Thyroid gland (tissue), 4 donors: ENCODE results near the gene KCNIP3. TPM values are rescaled to one million over a fixed set of nuclear protein-coding genes. Genes with fewer than 3 reads are reported as not detected.

Source experiments
- DNase-seq, 2 donors: peaks; one replicate each; pipeline ENCODE4 v3.0.0-alpha.2; 2019
- H3K27ac ChIP-seq, 3 donors: fragments of 200-600 bp; sonication (generic); 1 replicate in 2 of 3; 2 replicates in 1 of 3; pipeline ENCODE4 v1.5.1; 2016 to 2019; ENCODE audit warnings: mild to moderate bottlenecking in 1 of 3, moderate library complexity in 1 of 3
- H3K27me3 ChIP-seq: fragments of 200-600 bp; sonication (generic); one replicate; pipeline ENCODE4 v1.5.1; 2019
- H3K36me3 ChIP-seq, 2 donors: fragments of 200-600 bp; sonication (generic); one replicate each; pipeline ENCODE4 v1.5.1; 2016 to 2019
- H3K4me1 ChIP-seq, 2 donors: fragments of 200-600 bp; sonication (generic); one replicate each; pipeline ENCODE4 v1.5.1; 2017 to 2019
- H3K4me3 ChIP-seq, 3 donors: fragments of 200-600 bp; sonication (generic); replicated peaks in 1 of 3; 1 replicate in 2 of 3; 2 replicates in 1 of 3; pipeline ENCODE4 v1.5.1; 2016; ENCODE audit warnings: mild to moderate bottlenecking in 1 of 3
- H3K9me3 ChIP-seq: fragments of 200-600 bp; sonication (generic); one replicate; pipeline ENCODE4 v1.5.1; 2017
- CTCF ChIP-seq, 6 experiments: fragments of 200-600 bp in 3 of 6; fragments of 450-650 bp in 3 of 6; sonication (generic) in 3 of 6; IDR thresholded peaks; one replicate each; pipeline ENCODE4 v1.5.1; 2016 to 2019; ENCODE audit warnings: antibody characterized with exemption in 6 of 6, mild to moderate bottlenecking in 2 of 6, inconsistent platforms in 1 of 6, moderate library complexity in 1 of 6
- POLR2A ChIP-seq, 2 donors: fragments of 450-650 bp; IDR thresholded peaks; one replicate each; pipeline ENCODE4 v1.6.1; 2017; ENCODE audit warnings: antibody characterized with exemption in 2 of 2, mild to moderate bottlenecking in 2 of 2, moderate library complexity in 1 of 2
- WGBS, 2 donors: methylation state at CpG; one replicate each; pipeline ENCODE4 v1.1.5; 2017; 5-methylcytosine and 5-hydroxymethylcytosine counted together
- intact Hi-C: fragments of 100-400 bp; cut with DNase I; formaldehyde crosslinking; loops from one replicate; pipeline ENCODE4 v1.15.1; 2023
- total RNA-seq, 4 donors: library from RNA; depleted of rRNA; stranded (reverse); fragments of >200 nt; gene quantifications; one replicate each; pipeline ENCODE4 v1.2.3, GENCODE V29; 2016

The KCNIP3 gene
- total RNA-seq, 4 donors from 2014 or later = 37.1 to 66.5 (median 51.1) TPM

DNA sequence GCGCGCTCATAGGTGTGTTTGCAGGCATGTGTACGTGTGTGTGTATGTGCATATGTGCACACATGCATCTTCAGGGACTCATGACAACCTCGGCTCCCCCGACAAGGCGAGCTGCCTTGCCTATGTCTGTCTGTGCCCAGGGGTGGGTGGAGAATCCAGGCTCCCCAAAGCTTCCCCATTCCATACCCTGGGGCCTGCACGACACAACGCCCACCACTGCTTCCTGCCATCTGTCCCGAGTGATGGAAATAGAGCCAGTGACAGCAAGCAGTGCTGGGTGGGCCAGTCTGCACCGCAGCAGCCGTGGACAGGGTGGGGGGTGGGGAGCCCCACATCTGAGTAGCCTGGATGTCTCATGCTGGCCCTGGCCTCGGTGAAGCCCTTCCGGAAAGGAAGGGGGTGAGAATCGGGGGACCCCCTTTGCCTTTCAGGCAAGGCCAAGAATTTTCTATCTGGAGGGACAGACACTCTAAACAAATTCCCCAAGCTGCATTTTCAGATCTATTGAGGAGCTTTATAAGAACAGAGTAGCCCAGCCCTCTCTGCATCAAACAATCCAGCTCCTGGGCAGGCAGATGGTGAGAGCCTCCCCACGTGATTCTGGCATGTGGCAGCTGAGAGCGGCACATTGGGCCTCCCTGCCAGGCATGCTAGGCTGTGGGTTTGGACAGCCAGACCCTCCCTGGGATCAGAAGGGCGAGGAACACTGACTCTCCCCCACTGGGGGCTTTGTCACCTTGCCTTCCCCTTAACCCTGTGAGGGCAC, 4.9 kb downstream of the KCNIP3 start:
- Histone ChIP-seq H3K36me3 (no peaks in the 10 kb centered on the region), H3K27me3 (no peaks in the 10 kb centered on the region), H3K4me3 (no peak overlapping the region), H3K9me3 (no peaks in the 10 kb centered on the region), H3K27ac (peak overlapping the region; percentile 94 to 99 (median 99)), H3K4me1 (peaks cover 66 to 89% of the 10 kb centered on the region in 2 donors)
- intact Hi-C loops = no loop called here
- DNase-seq = no peak
- WGBS, 2 donors = 68 to 75% methylated on average over 5 to 12 of the region's 17 CpGs
- no peak for TF ChIP-seq CTCF (IDR thresholded peaks at IDR 0.05)
- no peak for TF ChIP-seq POLR2A (IDR thresholded peaks at IDR 0.05)

GRCh38 chr2:95303191-95303919, 6.2 kb downstream of the KCNIP3 start:
- no peaks in the 10 kb centered on the region for H3K9me3 ChIP-seq
- WGBS, 2 donors = 73 to 85% methylated on average over 17 to 18 of the region's 19 CpGs
- H3K27me3 ChIP-seq = no peaks in the 10 kb centered on the region
- peak; percentile 33 to 64 for DNase-seq
- no peak for TF ChIP-seq POLR2A (IDR thresholded peaks at IDR 0.05)
- TF ChIP-seq CTCF (IDR thresholded peaks at IDR 0.05) = no peak
- intact Hi-C loops = no loop called here
- H3K27ac ChIP-seq = peak overlapping the region; percentile 86 to 99 (median 94)
- no peaks in the 10 kb centered on the region for H3K36me3 ChIP-seq
- peaks cover 64 to 94% of the 10 kb centered on the region in 2 donors for H3K4me1 ChIP-seq
- H3K4me3 ChIP-seq = no peak overlapping the region

DNA sequence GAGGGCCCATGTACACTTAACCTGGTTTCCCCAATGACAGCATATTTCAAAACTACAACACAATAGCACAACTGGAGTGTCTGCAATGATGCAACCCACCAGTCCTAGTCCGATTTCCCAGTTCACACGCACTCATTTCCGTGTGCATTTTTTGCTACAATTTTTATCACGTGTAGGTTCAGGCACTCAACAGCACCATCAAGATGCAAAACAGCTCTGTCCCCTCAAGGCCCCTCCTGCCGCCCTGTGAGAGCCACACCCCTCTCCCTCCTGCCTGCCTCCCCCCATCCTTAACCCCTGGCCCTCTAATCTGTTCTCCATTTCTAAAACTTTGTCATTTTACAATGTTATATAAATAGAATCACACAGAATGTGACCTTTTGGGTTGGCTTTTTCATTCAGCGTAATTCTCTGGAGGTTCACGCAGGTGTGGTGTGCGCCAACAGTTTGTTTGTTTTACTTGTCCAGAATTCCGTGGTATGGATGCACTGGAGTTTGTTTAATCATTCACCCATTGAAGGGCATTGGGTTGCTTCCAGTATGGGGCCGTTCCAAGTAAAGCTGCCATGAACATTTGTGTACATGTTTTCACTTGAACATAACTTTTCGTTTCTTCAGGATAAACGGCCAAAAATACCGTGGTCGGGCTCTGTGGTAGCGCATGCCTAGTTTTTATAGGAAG, 8.4 kb downstream of the KCNIP3 start:
- Histone ChIP-seq H3K4me1 (peaks cover 64 to 96% of the 10 kb centered on the region in 2 donors), H3K27me3 (no peaks in the 10 kb centered on the region), H3K27ac (peak overlapping the region; percentile 86 to 99 (median 94)), H3K9me3 (no peaks in the 10 kb centered on the region), H3K36me3 (no peaks in the 10 kb centered on the region), H3K4me3 (no peak overlapping the region)
- WGBS, 2 donors = 23 to 26% methylated on average over 15 of the region's 15 CpGs
- intact Hi-C loops = no loop called here
- DNase-seq = peak; percentile 89 to 93
- no peak for TF ChIP-seq POLR2A (IDR thresholded peaks at IDR 0.05)
- TF ChIP-seq CTCF (IDR thresholded peaks at IDR 0.05) = no peak

GRCh38 chr2:95306336-95306895, 9.3 kb downstream of the KCNIP3 start:
- intact Hi-C loops = no loop called here
- peaks cover 60 to 93% of the 10 kb centered on the region in 2 donors for H3K4me1 ChIP-seq
- H3K9me3 ChIP-seq = no peaks in the 10 kb centered on the region
- peak; percentile 66 to 78 for DNase-seq
- WGBS, 2 donors = 58 to 59% methylated on average over 9 to 10 of the region's 10 CpGs
- peak overlapping the region; percentile 86 to 99 (median 94) for H3K27ac ChIP-seq
- H3K4me3 ChIP-seq = no peak overlapping the region
- no peaks in the 10 kb centered on the region for H3K27me3 ChIP-seq
- H3K36me3 ChIP-seq = no peaks in the 10 kb centered on the region
- TF ChIP-seq CTCF (IDR thresholded peaks at IDR 0.05) = no peak
- TF ChIP-seq POLR2A (IDR thresholded peaks at IDR 0.05) = peak in 1 of 2 donors; percentile 16
